ENCODE data around the gene EME2.
A peak's percentile ranks its signal among the peaks of the same experiment; 100 is the strongest.

Gene EME2

DNA sequence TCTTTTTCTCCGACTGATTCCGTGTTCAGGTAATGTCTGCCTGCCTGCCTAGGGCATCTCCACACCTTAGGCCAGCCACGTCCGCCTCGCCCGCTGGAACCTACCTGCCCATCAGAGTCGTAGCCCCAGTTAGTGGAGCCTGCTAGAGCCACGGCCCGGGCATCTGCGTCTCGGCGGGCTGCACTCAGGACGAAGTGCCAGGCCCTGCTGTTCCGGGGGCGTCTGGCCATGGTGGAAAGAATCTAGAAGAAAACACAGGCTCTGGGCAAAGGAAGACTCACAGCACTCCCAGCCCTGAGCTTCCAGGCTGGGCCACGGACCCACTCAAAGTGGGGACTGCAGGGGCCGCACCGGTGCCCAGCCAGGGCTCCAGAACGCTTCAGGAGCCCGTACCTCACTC, 8.6 kb downstream of the EME2 start:
- TF ChIP-seq, protein P1, sequence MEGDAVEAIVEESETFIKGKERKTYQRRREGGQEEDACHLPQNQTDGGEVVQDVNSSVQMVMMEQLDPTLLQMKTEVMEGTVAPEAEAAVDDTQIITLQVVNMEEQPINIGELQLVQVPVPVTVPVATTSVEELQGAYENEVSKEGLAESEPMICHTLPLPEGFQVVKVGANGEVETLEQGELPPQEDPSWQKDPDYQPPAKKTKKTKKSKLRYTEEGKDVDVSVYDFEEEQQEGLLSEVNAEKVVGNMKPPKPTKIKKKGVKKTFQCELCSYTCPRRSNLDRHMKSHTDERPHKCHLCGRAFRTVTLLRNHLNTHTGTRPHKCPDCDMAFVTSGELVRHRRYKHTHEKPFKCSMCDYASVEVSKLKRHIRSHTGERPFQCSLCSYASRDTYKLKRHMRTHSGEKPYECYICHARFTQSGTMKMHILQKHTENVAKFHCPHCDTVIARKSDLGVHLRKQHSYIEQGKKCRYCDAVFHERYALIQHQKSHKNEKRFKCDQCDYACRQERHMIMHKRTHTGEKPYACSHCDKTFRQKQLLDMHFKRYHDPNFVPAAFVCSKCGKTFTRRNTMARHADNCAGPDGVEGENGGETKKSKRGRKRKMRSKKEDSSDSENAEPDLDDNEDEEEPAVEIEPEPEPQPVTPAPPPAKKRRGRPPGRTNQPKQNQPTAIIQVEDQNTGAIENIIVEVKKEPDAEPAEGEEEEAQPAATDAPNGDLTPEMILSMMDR (IDR thresholded peaks at IDR 0.05; ENCODE audit: extremely low read depth, insufficient read depth, missing control alignments), result no peak
- no peak for DNase-seq (ENCODE audit: low spot score)
- in situ Hi-C loops (cut with MboI; ENCODE audit: low pct_unique_long_range_greater_than_20kb, low sequenced_read_pairs, unreplicated experiment), result no loop called here

DNA sequence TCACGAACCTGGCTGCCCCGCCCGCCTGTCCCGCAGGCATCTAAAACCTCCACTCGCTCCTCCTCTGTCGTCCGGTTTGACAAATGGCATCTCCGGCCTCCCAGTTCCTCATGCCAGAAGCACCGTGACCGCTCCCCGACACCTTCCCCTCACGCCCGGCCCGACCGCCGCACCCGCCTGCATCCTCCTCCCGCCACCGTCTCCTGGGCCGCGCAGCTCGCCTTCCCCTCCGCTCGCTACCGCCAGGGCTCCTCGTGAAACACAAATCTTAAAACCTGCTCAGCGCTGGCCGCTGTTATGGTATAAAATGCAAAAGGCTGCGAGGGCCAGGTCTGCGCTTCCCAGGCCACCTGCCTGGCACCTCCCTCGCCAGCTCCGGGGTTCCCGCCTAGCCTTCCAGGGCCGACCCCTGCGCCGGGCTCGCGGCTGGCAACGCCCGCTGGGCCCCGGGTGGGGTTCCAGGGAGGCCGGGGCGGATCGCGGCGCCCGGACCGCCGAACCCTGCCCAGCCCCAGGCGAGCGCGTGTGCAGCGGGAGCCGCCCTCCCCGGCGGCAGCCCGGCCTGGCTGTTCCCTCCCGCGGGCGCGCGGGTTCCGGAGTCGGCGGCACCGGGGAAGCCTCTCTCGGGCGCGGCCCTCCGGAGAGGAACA, 9.3 kb downstream of the EME2 start:
- no peak for DNase-seq (ENCODE audit: low spot score)
- TF ChIP-seq, protein P1 (IDR thresholded peaks at IDR 0.05; ENCODE audit: extremely low read depth, insufficient read depth, missing control alignments), result no peak
- in situ Hi-C loops (cut with MboI; ENCODE audit: low pct_unique_long_range_greater_than_20kb, low sequenced_read_pairs, unreplicated experiment), result no loop called here

DNA sequence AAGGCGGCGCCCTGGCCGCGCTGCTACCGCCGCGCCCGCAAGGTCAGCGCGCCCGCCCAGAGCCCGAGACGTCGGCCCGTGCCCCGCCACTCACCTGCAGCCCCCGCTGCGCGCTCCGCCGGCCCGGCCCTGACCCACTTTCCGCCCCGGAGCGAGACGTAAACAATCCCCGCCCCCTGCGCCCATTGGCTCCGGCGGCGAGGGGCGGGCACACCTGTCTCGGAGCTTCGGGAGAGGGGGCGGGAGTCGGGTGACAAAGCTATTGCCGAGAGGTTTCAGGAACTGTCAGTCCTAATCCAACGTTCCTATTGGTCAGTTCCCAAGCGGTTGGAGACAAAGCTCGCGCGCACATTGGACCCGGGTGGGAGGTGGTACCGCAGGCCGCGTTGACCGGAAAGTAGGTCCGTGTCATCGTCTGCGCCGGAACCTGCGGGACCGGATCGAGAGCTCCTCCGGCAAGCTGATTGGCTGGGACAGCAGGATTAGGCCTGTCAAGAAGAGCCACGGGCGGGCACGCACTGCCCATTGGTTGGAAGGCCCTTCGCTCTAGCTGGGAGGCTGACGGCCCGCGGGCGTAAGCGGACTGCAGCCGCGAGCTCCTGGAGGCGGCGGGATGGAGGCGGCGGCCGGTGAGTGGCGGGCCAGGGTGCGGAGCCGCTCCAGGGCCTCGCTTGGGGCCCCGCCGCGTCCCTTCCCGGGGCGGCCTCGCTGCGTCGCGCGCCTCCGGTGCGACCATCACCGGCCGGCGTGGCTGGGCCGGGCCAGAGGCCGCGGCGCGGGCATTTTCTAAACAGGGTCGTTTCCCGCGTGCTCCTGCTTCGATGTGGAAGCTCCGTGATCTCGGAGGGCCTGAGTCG, 10.0 kb downstream of the EME2 start, which contains the start of the genes NUBP2 and SPSB3:
Gene NUBP2, plus strand, starts transcription at position 553 of the 857 bp plus-strand sequence. Its CDS starts 61 bp downstream, at position 614.
Gene SPSB3, minus strand, starts transcription at position 164 of the 857 bp plus-strand sequence. CDS start 1,088 bp downstream, outside the sequence.
- TF ChIP-seq, protein P1 (IDR thresholded peaks at IDR 0.05; ENCODE audit: extremely low read depth, insufficient read depth, missing control alignments), result no peak
- in situ Hi-C loops (cut with MboI; ENCODE audit: low pct_unique_long_range_greater_than_20kb, low sequenced_read_pairs, unreplicated experiment), result no loop called here
- DNase-seq (ENCODE audit: low spot score), result peak; percentile 99

DNA sequence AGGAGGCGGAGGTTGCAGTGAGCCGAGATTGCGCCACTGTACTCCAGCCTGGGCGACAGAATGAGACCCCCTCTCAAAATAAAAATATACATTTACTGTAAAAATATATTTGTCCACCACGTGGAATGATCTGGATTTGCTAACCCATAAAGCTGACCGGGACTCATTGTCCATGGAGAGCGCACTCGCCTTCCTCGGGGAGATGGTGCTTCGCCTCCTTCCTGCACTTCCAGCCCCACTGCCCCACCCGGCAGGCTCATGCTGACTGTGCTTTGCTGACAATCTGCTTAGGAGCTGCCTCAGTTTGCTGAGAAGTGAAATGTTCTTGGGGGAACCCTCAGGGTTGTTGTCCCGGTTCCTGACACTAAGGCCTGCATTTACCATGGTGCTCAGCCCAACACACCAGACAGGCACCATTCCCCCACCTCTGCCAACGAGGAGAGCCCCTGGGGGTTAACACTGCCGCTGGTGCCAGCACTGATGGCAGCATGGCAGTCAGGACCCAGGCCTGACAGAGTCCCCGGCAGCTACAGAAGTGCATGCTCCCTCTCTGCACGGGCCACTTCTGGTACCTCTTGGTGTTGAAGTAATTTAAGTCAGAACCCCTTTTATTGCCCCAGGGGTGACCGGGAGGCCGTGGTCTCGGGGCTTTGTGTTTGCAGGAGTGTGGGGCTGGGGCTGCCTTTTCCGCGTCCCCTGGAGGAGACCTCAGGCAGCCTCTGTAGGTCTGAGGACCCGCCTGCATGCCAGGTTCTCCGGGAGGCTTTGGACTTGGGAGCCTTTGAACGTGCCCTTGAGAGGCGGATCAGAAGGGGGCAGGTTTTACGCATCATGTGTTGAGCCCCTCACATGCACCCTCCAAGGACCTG, 12.6 kb downstream of the EME2 start:
- DNase-seq (ENCODE audit: low spot score), result no peak
- TF ChIP-seq, protein P1 (IDR thresholded peaks at IDR 0.05; ENCODE audit: extremely low read depth, insufficient read depth, missing control alignments), result no peak
- in situ Hi-C loops (cut with MboI; ENCODE audit: low pct_unique_long_range_greater_than_20kb, low sequenced_read_pairs, unreplicated experiment), result no loop called here

DNA sequence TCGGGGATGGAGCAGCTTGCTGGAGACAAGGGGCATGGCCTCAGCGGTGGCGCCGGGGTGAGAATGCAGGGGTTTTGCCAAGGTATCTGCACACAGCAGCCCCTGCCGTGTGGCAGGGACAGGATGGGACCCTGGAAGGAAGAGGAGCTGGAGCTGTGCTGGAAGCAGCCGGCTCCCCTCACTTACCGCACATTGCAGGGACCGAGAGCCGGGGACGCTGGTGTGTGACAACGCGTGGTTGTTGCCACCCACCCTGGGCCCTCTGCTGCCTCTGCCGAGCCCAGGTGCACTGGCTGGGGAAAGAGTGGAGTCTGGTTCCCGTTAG, 13.2 kb downstream of the EME2 start:
- in situ Hi-C loops (cut with MboI; ENCODE audit: low pct_unique_long_range_greater_than_20kb, low sequenced_read_pairs, unreplicated experiment), result no loop called here
- TF ChIP-seq, protein P1 (IDR thresholded peaks at IDR 0.05; ENCODE audit: extremely low read depth, insufficient read depth, missing control alignments), result no peak

More for the DNA sequence above, 13.2 kb downstream of the EME2 start:
- no peak for DNase-seq (ENCODE audit: low spot score)

Data from GM13977 (cell line).